Neural cell (in vitro differentiated cells): ENCODE results near the gene UQCR11. TPM values are rescaled to one million over a fixed set of nuclear protein-coding genes. Genes with fewer than 3 reads are reported as not detected.

Source experiments
- H2AFZ ChIP-seq: fragments of 200-600, 300-800 bp; sonication (generic), shearing (Covaris generic); 2 replicates; pipeline ENCODE4 v1.6.0; 2014; ENCODE audit warnings: low read depth, mild to moderate bottlenecking, antibody characterized with exemption, low read length, moderate library complexity
- H3F3A ChIP-seq: fragments of 200-600 bp; shearing (Covaris generic); 2 replicates; pipeline ENCODE4 v1.6.1; 2016; ENCODE audit warnings: mild to moderate bottlenecking, moderate library complexity, mixed read lengths, antibody characterized with exemption, low read length; ENCODE audit not compliant: insufficient read depth, poor library complexity, severe bottlenecking
- H3K27ac ChIP-seq: fragments of 200-600, 300-800 bp; sonication (generic), shearing (Covaris generic); 2 replicates; pipeline ENCODE4 v1.5.1; 2014; ENCODE audit warnings: mild to moderate bottlenecking, low read length, moderate library complexity
- H3K27me3 ChIP-seq: fragments of 300-800, 200-600 bp; sonication (generic), shearing (Covaris generic); 2 replicates; pipeline ENCODE4 v1.6.0; 2014; ENCODE audit warnings: mild to moderate bottlenecking, low read depth, low read length, moderate library complexity; ENCODE audit not compliant: insufficient read depth
- H3K36me3 ChIP-seq: fragments of 300-800, 200-600 bp; sonication (generic), shearing (Covaris generic); 2 replicates; pipeline ENCODE4 v1.5.1; 2014; ENCODE audit warnings: mild to moderate bottlenecking, antibody characterized with exemption, low read length, moderate library complexity; ENCODE audit not compliant: insufficient read depth
- H3K4me2 ChIP-seq: fragments of 300-800, 200-600 bp; sonication (generic), shearing (Covaris generic); 2 replicates; pipeline ENCODE4 v1.6.0; 2014; ENCODE audit warnings: mild to moderate bottlenecking, low read length
- H3K4me3 ChIP-seq: fragments of 300-800, 200-600 bp; sonication (generic), shearing (Covaris generic); 2 replicates; pipeline ENCODE4 v1.5.1; 2014; ENCODE audit warnings: mild to moderate bottlenecking, low read length, moderate library complexity
- H3K79me2 ChIP-seq: fragments of 200-600 bp; shearing (Covaris generic); replicated peaks from 2 replicates; pipeline ENCODE4 v1.6.0; 2014; ENCODE audit warnings: mild to moderate bottlenecking, low read length, moderate library complexity; ENCODE audit not compliant: insufficient read depth
- H3K9ac ChIP-seq: fragments of 300-800, 200-600 bp; sonication (generic), shearing (Covaris generic); 2 replicates; pipeline ENCODE4 v1.6.1; 2016; ENCODE audit warnings: mild to moderate bottlenecking, low read length, mixed read lengths
- H3K9me2 ChIP-seq: fragments of 200-600 bp; shearing (Covaris generic); 2 replicates; pipeline ENCODE4 v1.6.1; 2016; ENCODE audit warnings: mild to moderate bottlenecking, low read length, mixed read lengths; ENCODE audit not compliant: insufficient read depth
- H3K9me3 ChIP-seq: fragments of 200-600, 300-800 bp; sonication (generic), shearing (Covaris generic); 2 replicates; pipeline ENCODE4 v1.6.1; 2016; ENCODE audit warnings: mild to moderate bottlenecking, mixed run types, low read length, moderate library complexity, mixed read lengths
- H4K20me1 ChIP-seq: fragments of 200-600 bp; shearing (Covaris generic); 2 replicates; pipeline ENCODE4 v1.6.1; 2016; ENCODE audit warnings: mild to moderate bottlenecking, mixed run types; ENCODE audit not compliant: insufficient read depth
- CTCF ChIP-seq: fragments of 450-650 bp; IDR thresholded peaks from 2 replicates; pipeline ENCODE4 v1.5.1; 2014; ENCODE audit warnings: antibody characterized with exemption, mild to moderate bottlenecking, moderate library complexity; ENCODE audit not compliant: poor library complexity, severe bottlenecking
- EP300 ChIP-seq: fragments of 450-650 bp; conservative IDR thresholded peaks from 2 replicates; pipeline ENCODE4 v1.6.1; 2014; ENCODE audit warnings: antibody characterized with exemption, mild to moderate bottlenecking, moderate library complexity; ENCODE audit not compliant: poor library complexity, severe bottlenecking
- EZH2 ChIP-seq: fragments of 200-600, 300-800 bp; shearing (Covaris generic), sonication (generic); IDR thresholded peaks from 2 replicates; pipeline ENCODE4 v1.6.1; 2014; ENCODE audit warnings: antibody characterized with exemption, low read length, borderline replicate concordance, mild to moderate bottlenecking; ENCODE audit not compliant: insufficient read depth, poor library complexity, severe bottlenecking
- MXI1 ChIP-seq: fragments of 450-650 bp; conservative IDR thresholded peaks from 2 replicates; pipeline ENCODE4 v1.6.1; 2014; ENCODE audit warnings: antibody characterized with exemption, mild to moderate bottlenecking; ENCODE audit not compliant: poor library complexity, severe bottlenecking
- POLR2AphosphoS5 ChIP-seq: IDR thresholded peaks from 2 replicates; pipeline ENCODE4 v1.6.1; 2012
- RAD21 ChIP-seq: fragments of 450-650 bp; conservative IDR thresholded peaks from 2 replicates; pipeline ENCODE4 v1.6.1; 2014; ENCODE audit warnings: antibody characterized with exemption, mild to moderate bottlenecking, moderate library complexity
- REST ChIP-seq: IDR thresholded peaks from 2 replicates; pipeline ENCODE4 v1.6.1; 2012; ENCODE audit warnings: borderline replicate concordance
- SMC3 ChIP-seq: fragments of 450-650 bp; conservative IDR thresholded peaks from 2 replicates; pipeline ENCODE4 v1.6.1; 2014; ENCODE audit warnings: antibody characterized with exemption, mild to moderate bottlenecking, moderate library complexity; ENCODE audit not compliant: poor library complexity
- TAF1 ChIP-seq: IDR thresholded peaks from 2 replicates; pipeline ENCODE4 v1.6.1; 2012; ENCODE audit warnings: low read depth
- polyA plus RNA-seq: library from polyadenylated mRNA; depleted of rRNA; stranded (reverse); fragments of >200 nt; gene quantifications from 2 replicates; pipeline ENCODE4 v1.2.3, GENCODE V29; 2014

Gene UQCR11
- polyA plus RNA-seq, 1 donor from 2014 or later, result 204 TPM

- H3K27ac ChIP-seq, result no peak overlapping the region
- peaks cover 11% of the 10 kb centered on the region for H3K36me3 ChIP-seq
- H3K27me3 ChIP-seq, result no peaks in the 10 kb centered on the region
- no peak overlapping the region for H3K9ac ChIP-seq
- H3K79me2 ChIP-seq, result peaks cover 12% of the 10 kb centered on the region
- no peaks in the 10 kb centered on the region for H4K20me1 ChIP-seq
- H2AFZ ChIP-seq, result no peak overlapping the region
- no peak overlapping the region for H3K4me2 ChIP-seq
- H3K9me2 ChIP-seq, result no peaks in the 10 kb centered on the region
- H3K9me3 ChIP-seq, result no peaks in the 10 kb centered on the region
- no peaks in the 10 kb centered on the region for H3F3A ChIP-seq
- no peak overlapping the region for H3K4me3 ChIP-seq
- TF ChIP-seq MXI1 (no peak), EP300 (no peak), TAF1 (no peak), POLR2AphosphoS5 (no peak), CTCF (no peak), EZH2 (no peak), RAD21 (no peak), REST (no peak)
Observed at GRCh38 chr19:1609103-1609396, 3.8 kb upstream of the UQCR11 start.

- H3K9ac ChIP-seq, result no peak overlapping the region
- H3K4me3 ChIP-seq, result no peak overlapping the region
- H3K4me2 ChIP-seq, result no peak overlapping the region
- no peaks in the 10 kb centered on the region for H3K9me2 ChIP-seq
- H3K36me3 ChIP-seq, result peaks cover 11% of the 10 kb centered on the region
- no peaks in the 10 kb centered on the region for H3K27me3 ChIP-seq
- H3K27ac ChIP-seq, result no peak overlapping the region
- H4K20me1 ChIP-seq, result no peaks in the 10 kb centered on the region
- no peaks in the 10 kb centered on the region for H3K9me3 ChIP-seq
- H3F3A ChIP-seq, result no peaks in the 10 kb centered on the region
- no peak overlapping the region for H2AFZ ChIP-seq
- peaks cover 17% of the 10 kb centered on the region for H3K79me2 ChIP-seq
- TF ChIP-seq EZH2 (no peak), REST (no peak), POLR2AphosphoS5 (no peak), MXI1 (no peak), TAF1 (no peak), EP300 (no peak), SMC3 (no peak), RAD21 (no peak), CTCF (no peak)
Observed at GRCh38 chr19:1608359-1609102, 3.3 kb upstream of the UQCR11 start.
